Glomerular endothelial cell (primary cell): ENCODE measurements around the gene FIZ1. TPM values are rescaled to one million over a fixed set of nuclear protein-coding genes. Genes with fewer than 3 reads are reported as not detected.

Experiments used
- DNase-seq: peaks from one replicate; pipeline ENCODE4 v3.0.0-alpha.2; 2011; ENCODE audit warnings: low read depth, low spot score; ENCODE audit errors: extremely low read depth
- total RNA-seq: library from RNA; depleted of rRNA; stranded (reverse); fragments of >200 nt; gene quantifications from 2 replicates; pipeline ENCODE4 v1.2.3, GENCODE V29; 2015

The FIZ1 gene
- total RNA-seq, 1 donor from 2014 or later, result 4.4 TPM

DNA sequence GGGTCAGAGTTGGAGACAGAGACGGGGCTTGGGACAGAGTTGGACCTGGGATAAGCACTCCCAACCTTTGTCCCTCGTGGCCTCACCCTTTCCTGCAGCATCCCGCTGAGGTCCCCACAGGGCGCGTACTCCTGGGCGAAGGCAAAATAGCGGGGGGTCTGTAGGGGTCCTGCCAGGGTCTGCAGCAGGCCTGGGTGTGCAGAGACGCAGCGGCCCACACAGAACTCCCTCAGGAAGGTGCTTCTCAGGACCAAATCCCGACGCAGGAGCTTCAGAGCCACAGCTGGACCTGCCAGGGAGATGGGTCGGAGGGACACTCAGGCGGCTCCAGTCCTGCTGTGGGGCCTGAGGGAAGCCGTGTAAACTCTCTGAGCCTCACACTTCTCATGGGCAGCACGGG, 55.3 kb downstream of the FIZ1 start:
- DNase-seq, result no peak

DNA sequence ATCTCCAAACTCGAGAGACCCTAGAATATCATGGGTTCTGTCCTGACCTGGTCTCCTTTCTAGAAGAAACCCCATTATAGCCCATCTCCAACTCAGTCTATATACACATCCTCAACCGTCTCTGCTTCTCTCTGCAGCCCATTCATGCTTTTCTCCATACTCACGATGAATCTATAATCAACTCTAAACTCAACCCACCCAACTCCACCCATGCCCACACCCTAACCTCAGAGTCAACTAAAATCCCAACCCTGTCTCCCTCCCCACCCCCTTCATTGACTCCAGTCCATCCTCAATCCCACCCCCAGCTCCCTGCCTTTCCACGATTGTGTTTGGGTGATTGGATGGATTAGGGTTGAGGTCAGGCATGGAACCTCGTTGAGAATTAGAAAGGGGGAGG, 55.8 kb downstream of the FIZ1 start:
- no peak for DNase-seq

DNA sequence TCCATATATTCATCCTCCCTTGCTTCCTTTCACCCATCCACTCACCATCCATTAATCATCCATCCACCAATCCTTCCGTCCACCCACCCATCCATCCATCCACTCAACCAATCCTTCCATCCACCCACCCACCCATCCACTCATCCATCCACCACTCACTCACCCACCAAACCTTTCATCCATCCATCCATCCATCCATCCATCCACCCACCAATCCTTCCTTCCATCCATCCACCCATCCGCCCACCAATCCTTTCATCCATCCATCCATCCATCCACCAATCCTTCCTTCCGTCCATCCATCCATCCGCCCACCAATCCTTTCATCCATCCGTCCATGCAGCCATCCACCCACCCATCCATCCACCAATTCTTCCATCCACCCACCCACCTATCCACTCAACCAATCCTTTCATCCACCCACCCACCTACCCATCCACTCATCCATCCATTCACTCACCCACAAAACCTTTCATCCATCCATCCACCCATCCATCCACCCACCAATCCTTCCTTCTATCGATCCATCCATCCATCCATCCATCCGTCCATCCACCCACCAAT, 56.9 kb downstream of the FIZ1 start:
- no peak for DNase-seq

Other genes starting within 250 kb of the FIZ1 start
- gene COX6B2, start 244.8 kb downstream of the FIZ1 start, total RNA-seq, result not detected in 2 replicates
- gene GARIN5B, start 236.3 kb downstream of the FIZ1 start, total RNA-seq, result not detected in 2 replicates
- 3.1 and 6.8 TPM in 2 replicates for gene IL11, start 229.1 kb downstream of the FIZ1 start, total RNA-seq
- gene TMEM190, start 222.7 kb downstream of the FIZ1 start, total RNA-seq, result not detected in 2 replicates
- 0.58 and 1.3 TPM in 2 replicates for gene TMEM238, start 215.2 kb downstream of the FIZ1 start, total RNA-seq
- gene RPL28, start 213.6 kb downstream of the FIZ1 start, total RNA-seq, result 597 and 618 TPM in 2 replicates
- 64.2 and 82.3 TPM in 2 replicates for gene UBE2S, start 191.7 kb downstream of the FIZ1 start, total RNA-seq
- not detected in 2 replicates for gene SHISA7, start 156.2 kb downstream of the FIZ1 start, total RNA-seq
- 52.1 and 73.1 TPM in 2 replicates for gene ISOC2, start 137.9 kb downstream of the FIZ1 start, total RNA-seq
- gene C19orf85, start 134.8 kb downstream of the FIZ1 start, total RNA-seq, result not detected in 2 replicates
- 3.8 and 10.1 TPM in 2 replicates for gene ZNF628, start 122.9 kb downstream of the FIZ1 start, total RNA-seq
- gene NAT14, start 114.3 kb downstream of the FIZ1 start, total RNA-seq, result 26.4 and 42.5 TPM in 2 replicates
- gene SSC5D, start 111.1 kb downstream of the FIZ1 start, total RNA-seq, result 2.4 and 2.9 TPM in 2 replicates
- not detected in 2 replicates for gene SBK2, start 62.4 kb downstream of the FIZ1 start, total RNA-seq
- 1.3 and 1.5 TPM in 2 replicates for gene SBK3, start 54.0 kb downstream of the FIZ1 start, total RNA-seq
- 9.2 and 9.5 TPM in 2 replicates for gene ZNF579, start 18.7 kb downstream of the FIZ1 start, total RNA-seq
- 24.6 and 42.1 TPM in 2 replicates for gene ZNF524, start 771 bp upstream of the FIZ1 start, total RNA-seq
- gene ZNF865, start 6.1 kb upstream of the FIZ1 start, total RNA-seq, result 5.7 and 13.1 TPM in 2 replicates
- gene ZNF784, start 25.0 kb upstream of the FIZ1 start, total RNA-seq, result 2.0 and 3.9 TPM in 2 replicates
- 18.3 and 28.9 TPM in 2 replicates for gene ZNF580, start 41.5 kb upstream of the FIZ1 start, total RNA-seq
- 22.8 and 39.4 TPM in 2 replicates for gene ZNF581, start 44.1 kb upstream of the FIZ1 start, total RNA-seq
- gene CCDC106, start 48.7 kb upstream of the FIZ1 start, total RNA-seq, result 24.0 and 28.7 TPM in 2 replicates
- gene U2AF2, start 55.5 kb upstream of the FIZ1 start, total RNA-seq, result 111 and 150 TPM in 2 replicates
- 162 and 201 TPM in 2 replicates for gene EPN1, start 75.7 kb upstream of the FIZ1 start, total RNA-seq
- gene NLRP9, start 138.9 kb upstream of the FIZ1 start, total RNA-seq, result not detected in 2 replicates
- not detected in 2 replicates for gene RFPL4A, start 159.6 kb upstream of the FIZ1 start, total RNA-seq
- not detected in 2 replicates for gene RFPL4AL1, start 169.6 kb upstream of the FIZ1 start, total RNA-seq
- gene NLRP11, start 232.5 kb upstream of the FIZ1 start, total RNA-seq, result not detected in 2 replicates
- gene NLRP4, start 237.0 kb upstream of the FIZ1 start, total RNA-seq, result not detected in 2 replicates